ENCODE data around the gene GPR84. TPM values are rescaled to one million over a fixed set of nuclear protein-coding genes. Genes with fewer than 3 reads are reported as not detected.

The GPR84 gene
- total and polyA plus RNA-seq, 2 of the 13 experiments (the other 11 are each of a cell fraction or from before 2014, with no cell fraction given) = not detected

- TF ChIP-seq GMEB1 (CRISPR knock-in tag; IDR thresholded peaks at IDR 0.05; ENCODE audit: borderline replicate concordance) = peak; percentile 85
- 0 out of 2 replicates have a peak, but pooled peaks have one; percentile 3 for TF ChIP-seq HOXA5 (CRISPR knock-in tag; IDR thresholded peaks at IDR 0.05)
- TF ChIP-seq SRY (CRISPR knock-in tag; IDR thresholded peaks at IDR 0.05) = peak; percentile 47; the same call in 1 of the 2 replicates
- peak; percentile 77 for TF ChIP-seq RFX3 (CRISPR knock-in tag; IDR thresholded peaks at IDR 0.05)
- peak; percentile 58; the same call in 1 of the 2 replicates for TF ChIP-seq ETV5 (CRISPR knock-in tag; IDR thresholded peaks at IDR 0.05; ENCODE audit: borderline replicate concordance)
- TF ChIP-seq ZBTB25 (CRISPR knock-in tag; IDR thresholded peaks at IDR 0.05) = peak; percentile 18; the same call in 1 of the 2 replicates
- TF ChIP-seq HMGXB3 (CRISPR knock-in tag; IDR thresholded peaks at IDR 0.05; ENCODE audit: borderline replicate concordance) = peak; percentile 50; the same call in 1 of the 2 replicates
- TF ChIP-seq SRSF1 (optimal IDR thresholded peaks at IDR 0.05; ENCODE audit: low read depth, low read length) = peak; percentile 58
- no peak for TF ChIP-seq ZFP1 (CRISPR knock-in tag; IDR thresholded peaks at IDR 0.05)
- 0 out of 2 replicates have a peak, but pooled peaks have one; percentile 26 for TF ChIP-seq MNT (IDR thresholded peaks at IDR 0.05)
- no peak for TF ChIP-seq ZNF7 (CRISPR knock-in tag; IDR thresholded peaks at IDR 0.05)
- TF ChIP-seq HNRNPH1 (optimal IDR thresholded peaks at IDR 0.05; ENCODE audit: low read depth, low read length) = no peak
- peak; percentile 70; the same call in 1 of the 2 replicates for TF ChIP-seq SIN3B (IDR thresholded peaks at IDR 0.05; ENCODE audit: low read length)
- TF ChIP-seq MAF1 (CRISPR knock-in tag; IDR thresholded peaks at IDR 0.05; ENCODE audit: borderline replicate concordance) = no peak
- TF ChIP-seq ZSCAN25 (CRISPR knock-in tag; IDR thresholded peaks at IDR 0.05) = 0 out of 2 replicates have a peak, but pooled peaks have one; percentile 39
Measured at GRCh38 chr12:54324617-54325441, 39.5 kb downstream of the GPR84 start, which contains the start of gene COPZ1 (continued).
